LNCaP clone FGC (cell line): ENCODE measurements around the gene CREB1.

Experiments
- DNase-seq: peaks from one replicate; pipeline ENCODE4 v3.0.0-alpha.2; 2011; ENCODE audit warnings: low read depth
- H3K4me3 ChIP-seq: 2 replicates; pipeline ENCODE4 v1.5.1; 2011; ENCODE audit warnings: mild to moderate bottlenecking, low read depth, low read length, control low read depth
- CTCF ChIP-seq: IDR thresholded peaks from 2 replicates; pipeline ENCODE4 v1.5.1; 2012; ENCODE audit warnings: mild to moderate bottlenecking; ENCODE audit not compliant: control insufficient read depth, insufficient read depth; ENCODE audit errors: extremely low read depth

Gene CREB1

GRCh38 chr2:207603486-207603885 lies 73.7 kb downstream of the CREB1 start:
- no peak for DNase-seq
- no peak overlapping the region for H3K4me3 ChIP-seq
- no peak for TF ChIP-seq CTCF

DNA sequence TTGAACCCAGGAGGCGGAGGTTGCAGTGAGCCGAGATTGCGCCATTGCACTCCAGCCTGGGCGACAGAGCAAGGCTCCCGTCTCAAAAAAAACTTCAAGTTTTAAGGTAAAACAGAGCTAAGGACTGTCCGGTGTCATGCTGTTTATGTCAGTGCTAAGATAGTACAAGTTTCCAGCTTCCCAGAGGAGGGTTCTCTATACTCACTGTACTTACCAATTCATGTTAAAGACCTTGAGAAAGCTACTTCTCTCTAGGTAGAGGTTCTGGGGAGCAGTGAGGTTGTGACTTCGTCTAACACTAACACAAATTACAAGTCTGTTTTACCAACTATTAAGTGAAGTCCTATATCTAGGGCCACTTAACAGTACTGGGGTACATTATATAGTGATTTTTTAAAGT lies 76.6 kb downstream of the CREB1 start:
- DNase-seq, result no peak
- no peak overlapping the region for H3K4me3 ChIP-seq
- no peak for TF ChIP-seq CTCF

DNA sequence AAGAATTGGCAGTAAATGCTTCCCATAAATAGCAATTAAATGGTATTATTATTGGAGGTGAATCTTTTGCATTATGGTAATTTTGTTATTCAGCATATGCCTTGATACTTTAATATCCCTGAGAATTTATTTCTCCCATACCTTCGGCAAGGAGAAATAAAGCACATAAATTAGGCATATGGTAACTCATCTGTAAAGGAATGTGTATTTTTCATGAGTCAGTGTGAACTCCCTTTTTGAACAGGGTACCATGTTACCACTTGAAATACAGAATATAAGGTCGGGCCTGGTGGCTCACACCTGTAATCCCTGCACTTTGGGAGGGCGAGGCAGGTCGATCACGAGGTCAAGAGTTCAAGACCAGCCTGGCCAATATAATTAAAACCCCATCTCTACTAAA lies 77.1 kb downstream of the CREB1 start:
- no peak overlapping the region for H3K4me3 ChIP-seq
- TF ChIP-seq CTCF, result no peak
- DNase-seq, result no peak

DNA sequence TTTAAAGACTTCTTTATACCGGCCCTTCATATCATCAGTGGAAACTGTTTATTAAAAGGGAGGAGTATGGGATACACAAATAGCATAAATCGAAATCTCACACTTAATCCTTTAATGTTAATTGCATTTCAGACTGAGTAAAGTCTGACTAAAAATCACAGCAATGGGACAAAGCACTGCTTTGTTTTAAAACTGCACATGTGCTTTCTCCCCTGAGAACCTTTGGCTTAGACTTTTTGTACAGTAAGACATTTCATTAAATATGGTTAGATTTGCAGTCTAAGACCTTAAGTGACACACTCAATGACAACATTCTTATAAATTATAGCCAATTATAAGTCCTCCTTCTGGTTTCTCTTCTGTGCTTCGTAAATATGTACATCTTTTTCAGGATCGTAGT lies 83.0 kb downstream of the CREB1 start:
- no peak for TF ChIP-seq CTCF
- no peak overlapping the region for H3K4me3 ChIP-seq
- no peak for DNase-seq

DNA sequence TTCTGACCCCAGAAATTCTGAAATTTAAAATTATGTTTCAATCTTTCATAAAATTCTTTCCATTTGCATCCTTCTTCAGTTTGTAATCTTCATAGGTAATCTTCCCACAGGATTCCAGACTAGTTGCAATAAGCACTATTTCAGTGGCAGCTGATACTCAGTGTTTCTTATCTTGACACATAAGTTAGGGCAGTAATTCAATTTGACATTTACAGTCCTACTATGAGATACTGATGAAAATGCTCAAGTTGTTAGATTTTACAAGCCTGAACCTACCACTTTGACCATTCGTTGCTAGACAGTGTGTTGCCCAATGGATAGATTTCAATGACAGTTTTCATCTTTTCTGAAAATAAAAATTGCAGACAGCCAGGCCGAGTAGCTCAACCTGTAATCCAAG lies 85.1 kb downstream of the CREB1 start:
- no peak for DNase-seq
- no peak for TF ChIP-seq CTCF
- no peak overlapping the region for H3K4me3 ChIP-seq

GRCh38 chr2:207616185-207616584 lies 86.4 kb downstream of the CREB1 start:
- no peak for TF ChIP-seq CTCF
- no peak overlapping the region for H3K4me3 ChIP-seq
- DNase-seq, result no peak

DNA sequence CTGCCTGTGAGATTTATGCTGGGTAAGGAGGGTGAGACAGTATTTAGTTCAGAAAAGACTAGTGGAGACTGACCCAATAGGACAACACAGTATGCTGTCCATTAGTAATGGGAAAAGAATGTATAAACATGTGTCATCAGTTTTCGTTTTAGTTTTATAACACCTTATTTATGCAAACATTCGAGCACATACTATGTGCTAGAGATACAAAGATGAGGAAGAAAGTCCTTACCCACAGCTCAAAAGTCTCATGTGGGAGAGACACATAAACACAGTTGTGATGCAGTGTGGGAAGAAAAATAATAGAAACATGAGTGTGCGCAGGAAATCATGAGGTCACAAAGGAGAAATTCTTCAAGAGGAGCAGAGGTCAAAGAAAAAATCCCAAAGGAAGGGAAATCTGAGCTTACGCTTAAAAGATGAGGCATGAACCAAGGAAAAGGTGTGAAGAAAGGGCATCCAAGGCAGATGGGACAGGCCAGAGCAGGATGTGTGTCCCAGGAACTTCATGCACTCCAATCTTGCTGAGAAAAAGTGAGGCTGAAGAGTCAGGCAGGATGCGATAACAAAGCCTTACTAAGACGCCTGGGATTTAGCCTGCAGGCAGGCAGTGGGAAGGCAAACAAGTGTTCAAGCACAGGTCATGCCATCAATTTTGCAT lies 87.4 kb downstream of the CREB1 start:
- TF ChIP-seq CTCF, result no peak
- no peak for DNase-seq
- no peak overlapping the region for H3K4me3 ChIP-seq
